ENCODE results near the gene NGLY1. TPM values are rescaled to one million over a fixed set of nuclear protein-coding genes. Genes with fewer than 3 reads are reported as not detected.

The NGLY1 gene
- total and polyA plus RNA-seq, 9 of the 15 experiments (the other 6 are each of a cell fraction or from before 2014, with no cell fraction given): 52.2 to 124 (median 87.6) TPM

- no peak for TF ChIP-seq ZNF407 (IDR thresholded peaks at IDR 0.05; ENCODE audit: low read depth)
- no peak for TF ChIP-seq ZBTB40 (IDR thresholded peaks at IDR 0.05)
- no peak for TF ChIP-seq ZBTB40 (CRISPR knock-in tag; IDR thresholded peaks at IDR 0.05)
- no peak for TF ChIP-seq NCOR1 (IDR thresholded peaks at IDR 0.05)
- TF ChIP-seq ZNF445 (CRISPR knock-in tag; IDR thresholded peaks at IDR 0.05; ENCODE audit: low read depth): no peak
- no peak for TF ChIP-seq MITF (IDR thresholded peaks at IDR 0.05)
- TF ChIP-seq ZNF165 (CRISPR knock-in tag; IDR thresholded peaks at IDR 0.05; ENCODE audit: borderline replicate concordance): no peak
- no peak for TF ChIP-seq POU5F1 (IDR thresholded peaks at IDR 0.05; ENCODE audit: borderline replicate concordance, low read depth, low read length, partially characterized antibody)
- no peak for TF ChIP-seq CBX3 (IDR thresholded peaks at IDR 0.05; ENCODE audit: borderline replicate concordance in 1 of 2, low read length in 2 of 2)
- no peak for TF ChIP-seq HDAC1 (IDR thresholded peaks at IDR 0.05)
Measured at GRCh38 chr3:25823314-25823713, 40.1 kb upstream of the NGLY1 start (continued).
